ENCODE measurements around the gene RPL18A. TPM values are rescaled to one million over a fixed set of nuclear protein-coding genes. Genes with fewer than 3 reads are reported as not detected.

Gene RPL18A
- total RNA-seq, 4 donors from 2014 or later = 1,051 to 1,626 (median 1,352) TPM

DNA sequence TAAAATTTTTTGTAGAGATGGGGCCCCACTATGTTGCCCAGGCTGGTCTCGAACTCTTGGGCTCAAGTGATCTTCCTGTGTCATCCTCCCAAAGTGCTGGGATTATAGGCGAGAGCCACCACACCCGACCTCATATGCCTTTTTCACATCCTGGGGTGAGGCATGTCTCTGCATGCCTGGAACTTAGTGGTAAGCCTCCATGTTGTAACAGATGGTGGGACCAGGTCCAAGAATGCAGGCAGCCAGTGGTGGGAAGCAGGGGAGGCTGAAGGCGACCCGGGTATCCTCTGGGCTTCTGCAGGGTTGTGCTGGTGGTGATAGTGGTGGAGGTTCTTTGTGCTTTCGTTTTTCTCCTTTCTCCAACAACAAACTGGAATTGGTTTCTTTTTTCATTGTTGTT lies 43.0 kb downstream of the RPL18A start:
- TF ChIP-seq, protein P1, sequence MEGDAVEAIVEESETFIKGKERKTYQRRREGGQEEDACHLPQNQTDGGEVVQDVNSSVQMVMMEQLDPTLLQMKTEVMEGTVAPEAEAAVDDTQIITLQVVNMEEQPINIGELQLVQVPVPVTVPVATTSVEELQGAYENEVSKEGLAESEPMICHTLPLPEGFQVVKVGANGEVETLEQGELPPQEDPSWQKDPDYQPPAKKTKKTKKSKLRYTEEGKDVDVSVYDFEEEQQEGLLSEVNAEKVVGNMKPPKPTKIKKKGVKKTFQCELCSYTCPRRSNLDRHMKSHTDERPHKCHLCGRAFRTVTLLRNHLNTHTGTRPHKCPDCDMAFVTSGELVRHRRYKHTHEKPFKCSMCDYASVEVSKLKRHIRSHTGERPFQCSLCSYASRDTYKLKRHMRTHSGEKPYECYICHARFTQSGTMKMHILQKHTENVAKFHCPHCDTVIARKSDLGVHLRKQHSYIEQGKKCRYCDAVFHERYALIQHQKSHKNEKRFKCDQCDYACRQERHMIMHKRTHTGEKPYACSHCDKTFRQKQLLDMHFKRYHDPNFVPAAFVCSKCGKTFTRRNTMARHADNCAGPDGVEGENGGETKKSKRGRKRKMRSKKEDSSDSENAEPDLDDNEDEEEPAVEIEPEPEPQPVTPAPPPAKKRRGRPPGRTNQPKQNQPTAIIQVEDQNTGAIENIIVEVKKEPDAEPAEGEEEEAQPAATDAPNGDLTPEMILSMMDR (IDR thresholded peaks at IDR 0.05; ENCODE audit: low read depth) = no peak

DNA sequence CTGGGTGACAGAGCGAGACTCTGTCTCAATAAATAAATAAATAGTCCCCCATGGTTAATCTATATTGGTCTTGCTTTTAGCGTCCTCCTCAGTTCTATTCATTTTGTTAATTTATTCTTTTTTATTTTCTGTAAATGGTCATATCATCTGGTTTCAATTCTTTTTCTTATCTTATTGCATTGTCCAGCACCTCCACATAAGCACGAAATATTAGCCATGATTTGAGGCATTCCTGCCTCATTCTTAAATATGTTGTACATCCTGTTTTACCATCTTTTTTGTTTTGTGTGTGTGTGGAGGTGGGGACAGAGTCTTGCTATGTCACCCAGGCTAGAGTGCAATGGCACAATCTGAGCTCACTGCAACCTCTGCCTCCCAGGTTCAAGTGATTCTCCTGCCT lies 48.5 kb downstream of the RPL18A start:
- TF ChIP-seq, protein P1 (IDR thresholded peaks at IDR 0.05; ENCODE audit: low read depth) = no peak

DNA sequence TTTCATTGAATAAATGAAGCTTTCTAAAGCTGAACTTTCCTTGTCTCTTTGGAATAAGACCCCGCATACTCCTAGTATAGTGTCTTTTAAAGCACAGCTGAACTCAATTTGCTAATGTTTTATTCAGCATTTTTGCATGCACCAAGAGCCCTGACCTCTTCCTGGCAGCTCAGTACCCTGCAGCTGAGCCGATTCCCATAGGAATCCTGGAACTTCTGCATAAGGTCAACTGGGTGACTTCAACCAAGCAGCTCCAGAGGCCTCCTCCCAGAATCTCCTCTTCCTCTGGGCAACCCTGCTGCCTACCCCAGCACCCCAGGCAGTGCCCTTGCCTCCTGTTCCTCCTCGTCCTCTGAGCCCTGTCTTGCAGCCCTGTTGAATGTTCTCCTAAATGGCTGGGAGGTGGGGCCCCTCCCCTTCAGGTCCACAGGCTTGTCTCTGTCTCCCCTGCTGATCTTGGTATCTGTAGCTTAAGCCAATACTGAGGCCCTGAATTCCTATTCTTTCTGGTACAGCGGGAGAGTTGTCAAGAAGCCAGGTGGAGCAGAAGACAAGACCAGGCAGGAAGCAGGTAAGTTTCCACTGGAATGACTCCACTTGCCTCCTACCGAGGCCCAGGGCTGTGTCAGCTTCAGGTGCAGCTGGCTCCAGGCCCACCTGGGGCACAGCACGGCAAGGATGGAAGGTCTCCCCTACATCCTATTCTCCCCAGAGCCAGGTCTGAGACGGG lies 49.5 kb downstream of the RPL18A start:
- TF ChIP-seq, protein P1 (IDR thresholded peaks at IDR 0.05; ENCODE audit: low read depth) = no peak

DNA sequence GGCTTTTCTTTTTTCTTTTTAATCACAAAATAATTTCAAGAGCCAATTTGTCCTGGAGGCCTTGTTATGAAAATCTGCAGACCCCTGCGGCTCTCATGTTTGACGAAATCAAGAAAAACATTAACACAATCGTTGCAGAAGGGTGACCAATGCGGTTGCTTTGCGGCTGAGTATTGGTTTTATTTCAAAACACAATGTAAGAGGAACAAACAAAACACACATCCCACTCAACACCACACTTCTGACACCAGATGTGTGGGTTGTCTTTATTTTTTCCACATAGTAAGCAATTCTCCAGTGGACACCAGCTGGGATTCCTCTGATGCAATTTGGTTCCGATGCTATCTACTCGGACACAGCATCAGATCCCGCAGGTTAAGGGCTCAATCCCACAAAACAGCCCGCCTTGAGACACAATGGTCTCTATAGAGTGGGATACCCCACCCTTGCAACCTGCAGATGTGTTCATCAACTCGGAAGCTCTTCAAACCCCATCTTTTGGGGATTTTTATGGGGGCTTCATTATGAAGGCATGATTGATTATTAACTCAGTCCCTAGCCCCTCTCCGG lies 51.2 kb downstream of the RPL18A start:
- TF ChIP-seq, protein P1 (IDR thresholded peaks at IDR 0.05; ENCODE audit: low read depth) = no peak

Small RNA genes lying within 50 kb of the gene (small RNA-seq; reads per million reads assigned to genes)
- not detected for gene SNORA68

Other genes with a start within 250 kb of the RPL18A start
- gene UNC13A, start 171.6 kb upstream of the RPL18A start, total RNA-seq = not detected
- 10 to 100 TPM; 14.1 to 23.2 (median 16.5) TPM for gene MAP1S, start 140.4 kb upstream of the RPL18A start, total RNA-seq
- gene FCHO1, start 108.4 kb upstream of the RPL18A start, total RNA-seq = 1 to 10 TPM; 2.1 to 5.1 (median 3.9) TPM
- gene B3GNT3, start 64.8 kb upstream of the RPL18A start, total RNA-seq = 1 to 10 TPM in 1 of 4 donors, not detected in 3; 1.1 TPM
- not detected for gene INSL3, start 38.4 kb upstream of the RPL18A start, total RNA-seq
- gene JAK3, start 11.9 kb upstream of the RPL18A start, total RNA-seq = 1 to 10 TPM; 2.3 to 5.1 (median 3.9) TPM
- gene SLC5A5, start 12.0 kb downstream of the RPL18A start, total RNA-seq = not detected
- 10 to 100 TPM; 33.4 to 54.3 (median 42.7) TPM for gene CCDC124, start 73.1 kb downstream of the RPL18A start, total RNA-seq
- gene KCNN1, start 107.2 kb downstream of the RPL18A start, total RNA-seq = not detected
- gene ARRDC2, start 148.3 kb downstream of the RPL18A start, total RNA-seq = 100 to 1,000 TPM in 2 of 4 donors, 10 to 100 TPM in 2; 38.5 to 140 (median 84.0) TPM
- 1 to 10 TPM in 3 of 4 donors, under 1 TPM in 1; 0.49 to 4.8 (median 2.2) TPM for gene IL12RB1, start 227.0 kb downstream of the RPL18A start, total RNA-seq
- 10 to 100 TPM in 1 of 4 donors, 1 to 10 TPM in 3; 5.1 to 12.2 (median 6.8) TPM for gene MAST3, start 237.9 kb downstream of the RPL18A start, total RNA-seq

Data from subcutaneous adipose tissue (tissue), 4 donors.